HG02759 (cell line): Measurements from ENCODE around the gene HERPUD1.
"Not testable (repeated sequence)": the region's sequence is repeated elsewhere in the genome, so short reads cannot be mapped to it uniquely, and the experiment has no call there.

Experiments used
- ATAC-seq: cut with Tn5 transposase; IDR thresholded peaks from one replicate; pipeline ENCODE4 v1.9.1; 2021; ENCODE audit warnings: mild to moderate bottlenecking, moderate library complexity; ENCODE audit not compliant: unreplicated experiment

The HERPUD1 gene

DNA sequence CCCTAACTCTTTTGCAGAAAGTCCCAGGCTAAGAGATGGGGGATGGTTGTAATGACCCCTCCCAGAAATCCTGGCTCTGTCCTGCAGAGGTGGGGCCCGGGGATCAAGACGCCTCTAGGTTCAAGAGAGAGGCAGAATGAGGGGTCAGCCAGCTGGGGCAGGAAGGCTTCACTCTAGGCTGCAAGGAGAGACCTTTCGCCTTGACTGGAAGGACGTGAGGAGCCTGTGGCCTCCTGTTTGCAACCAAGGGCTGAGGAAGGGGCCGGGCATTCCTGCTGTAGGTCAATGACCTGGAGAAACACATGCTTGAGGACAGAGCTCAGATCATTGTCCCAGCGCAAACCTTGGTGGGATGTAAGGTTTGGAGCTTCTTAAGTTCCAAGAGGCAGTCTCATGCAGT, 21.1 kb downstream of the HERPUD1 start:
- no peak for ATAC-seq

DNA sequence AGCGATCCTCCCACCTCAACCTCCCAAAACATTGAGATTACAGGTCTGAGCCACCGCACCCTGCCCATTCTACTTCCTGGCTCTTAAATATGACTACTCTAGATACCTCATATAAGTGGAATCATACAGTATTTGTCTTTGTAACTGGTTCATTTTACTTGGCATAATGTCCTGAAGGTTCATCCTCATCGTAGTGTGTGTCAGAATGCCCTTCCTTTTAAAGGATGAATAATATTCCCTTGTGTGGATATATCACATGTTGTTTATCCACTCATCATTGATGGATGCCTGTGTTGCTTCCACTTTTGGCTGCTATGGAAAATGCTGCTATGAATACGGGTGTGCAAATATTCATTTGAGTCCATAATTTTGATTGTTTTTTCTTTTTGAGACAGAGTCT, 24.1 kb downstream of the HERPUD1 start:
- no peak for ATAC-seq

DNA sequence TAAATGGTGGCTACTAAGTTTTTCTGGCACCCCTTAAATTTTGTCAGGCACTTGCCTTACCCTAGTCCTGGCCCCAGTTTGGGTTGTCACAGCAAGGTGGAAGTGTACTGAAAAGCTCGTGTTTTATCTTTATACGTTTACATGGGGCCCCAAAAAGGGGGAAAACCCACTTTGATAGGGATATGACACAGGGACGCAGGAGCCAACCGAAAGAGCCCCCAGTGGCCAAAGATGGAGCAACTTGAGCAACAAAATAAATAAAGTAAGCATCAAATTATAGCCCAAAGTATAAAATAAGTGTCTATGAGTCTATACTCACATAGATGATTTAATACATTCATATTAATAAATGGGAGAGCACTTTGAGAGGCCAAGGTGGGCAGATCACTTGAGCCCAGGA, 24.8 kb downstream of the HERPUD1 start:
- ATAC-seq, result no peak

DNA sequence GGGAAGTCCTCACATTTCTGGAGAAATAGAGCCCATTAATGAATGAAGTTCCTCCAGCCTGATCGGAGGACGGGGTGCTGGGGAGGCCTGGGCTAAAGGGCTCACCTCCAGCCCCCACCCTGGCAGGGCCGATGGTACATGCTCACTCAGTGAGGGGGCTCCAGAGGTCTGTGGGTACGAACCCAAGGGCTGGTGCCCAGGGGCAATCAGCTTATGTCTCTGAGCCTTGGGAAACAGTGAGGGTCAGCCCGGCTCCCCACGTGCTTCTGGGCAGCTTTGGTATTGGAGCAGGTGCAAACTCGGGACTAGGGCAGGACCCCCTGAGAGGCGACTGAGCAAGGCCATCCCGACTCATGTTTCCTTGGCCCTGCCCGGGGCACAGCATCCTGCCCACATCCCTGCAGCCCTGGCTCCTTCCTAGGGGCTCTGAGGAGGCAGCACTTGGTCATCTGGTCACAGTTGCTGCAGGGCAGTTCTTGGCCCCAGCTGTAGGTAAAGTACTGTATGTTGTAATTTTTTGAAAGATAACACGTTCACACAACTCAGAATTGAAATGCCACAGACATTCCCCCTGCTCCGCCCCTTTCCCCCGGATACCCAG, 28.8 kb downstream of the HERPUD1 start:
- no peak for ATAC-seq

DNA sequence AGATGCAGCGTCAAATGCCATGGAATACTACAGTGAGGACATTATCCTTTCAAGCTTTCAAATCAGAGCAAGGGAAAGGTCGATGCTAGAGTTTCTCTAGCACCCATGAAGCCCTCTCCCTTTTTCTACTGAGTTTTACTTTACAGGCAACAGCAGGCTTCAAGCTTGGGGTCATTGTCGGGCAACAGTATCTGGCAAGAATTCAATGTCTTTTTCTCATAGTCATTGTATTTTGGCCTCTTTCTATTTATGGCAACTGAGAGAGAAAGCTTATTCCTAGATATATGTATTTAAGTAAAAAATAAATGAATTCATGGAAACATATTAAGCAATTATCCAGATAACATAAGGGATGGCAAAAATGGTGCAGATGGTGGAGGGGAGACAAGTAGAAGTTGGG, 29.4 kb downstream of the HERPUD1 start:
- ATAC-seq, result no peak

DNA sequence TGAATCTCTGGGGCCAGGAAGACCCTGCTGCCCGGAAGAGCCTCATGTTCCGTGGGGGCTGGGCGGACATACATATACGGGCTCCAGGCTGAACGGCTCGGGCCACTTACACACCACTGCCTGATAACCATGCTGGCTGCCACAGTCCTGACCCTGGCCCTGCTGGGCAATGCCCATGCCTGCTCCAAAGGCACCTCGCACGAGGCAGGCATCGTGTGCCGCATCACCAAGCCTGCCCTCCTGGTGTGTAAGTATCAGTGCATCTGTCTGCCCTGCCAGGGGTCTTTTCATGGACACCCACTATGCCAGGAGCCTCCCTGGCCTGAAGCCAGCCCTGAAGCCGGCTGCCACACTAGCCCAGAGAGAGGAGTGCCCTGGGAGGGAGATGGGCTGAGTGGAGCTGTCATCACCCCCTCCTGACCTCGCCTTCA, 29.9 kb downstream of the HERPUD1 start, which contains the start of gene CETP:
Gene CETP (plus strand): TSS at position 100 of the 431 bp plus-strand sequence. CDS start 30 bp downstream, at position 130.
- no peak for ATAC-seq

DNA sequence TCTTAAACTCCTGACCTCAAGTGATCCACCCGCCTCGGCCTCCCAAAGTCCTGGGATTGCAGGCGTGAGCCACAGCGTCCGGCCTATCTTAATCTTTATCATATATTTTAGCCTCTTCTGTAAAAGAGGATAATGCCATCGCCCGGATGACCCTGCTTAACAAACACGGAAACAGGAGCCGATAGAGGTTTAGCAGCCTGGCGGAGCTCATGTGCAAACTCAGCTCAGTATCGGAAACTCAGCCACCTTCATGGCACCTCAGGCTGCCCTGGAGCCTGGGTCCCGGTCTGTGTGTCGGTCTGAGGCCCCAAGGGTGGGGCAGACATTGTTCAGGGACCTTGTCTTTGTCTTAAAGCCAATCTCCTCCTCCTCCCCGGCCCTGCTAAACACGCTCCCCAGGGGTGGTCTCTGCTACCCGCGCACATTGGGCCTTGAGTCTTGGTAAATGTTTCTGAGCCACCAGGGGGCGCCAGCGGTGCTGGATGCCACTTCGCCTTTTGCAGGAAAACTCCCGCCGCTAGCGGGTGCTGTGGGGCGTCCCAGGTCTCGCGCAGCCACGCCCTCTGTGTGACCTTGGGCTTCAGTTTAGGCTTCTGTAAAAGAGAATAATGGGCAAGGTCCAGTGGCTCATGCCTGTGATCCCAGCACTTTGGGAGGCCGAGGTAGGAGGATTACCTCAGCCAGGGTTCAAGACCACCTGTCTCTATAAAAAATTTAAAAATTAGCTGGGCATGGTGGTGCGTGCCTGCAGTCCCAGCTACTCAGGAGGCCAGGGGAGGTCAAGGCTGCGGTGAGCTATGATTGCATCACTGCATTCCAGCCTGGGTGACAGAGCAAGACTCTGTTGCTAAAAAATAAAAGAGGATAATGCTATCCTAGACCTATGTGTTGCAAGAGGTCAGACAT, 32.6 kb downstream of the HERPUD1 start:
- peak; percentile 80 for ATAC-seq

DNA sequence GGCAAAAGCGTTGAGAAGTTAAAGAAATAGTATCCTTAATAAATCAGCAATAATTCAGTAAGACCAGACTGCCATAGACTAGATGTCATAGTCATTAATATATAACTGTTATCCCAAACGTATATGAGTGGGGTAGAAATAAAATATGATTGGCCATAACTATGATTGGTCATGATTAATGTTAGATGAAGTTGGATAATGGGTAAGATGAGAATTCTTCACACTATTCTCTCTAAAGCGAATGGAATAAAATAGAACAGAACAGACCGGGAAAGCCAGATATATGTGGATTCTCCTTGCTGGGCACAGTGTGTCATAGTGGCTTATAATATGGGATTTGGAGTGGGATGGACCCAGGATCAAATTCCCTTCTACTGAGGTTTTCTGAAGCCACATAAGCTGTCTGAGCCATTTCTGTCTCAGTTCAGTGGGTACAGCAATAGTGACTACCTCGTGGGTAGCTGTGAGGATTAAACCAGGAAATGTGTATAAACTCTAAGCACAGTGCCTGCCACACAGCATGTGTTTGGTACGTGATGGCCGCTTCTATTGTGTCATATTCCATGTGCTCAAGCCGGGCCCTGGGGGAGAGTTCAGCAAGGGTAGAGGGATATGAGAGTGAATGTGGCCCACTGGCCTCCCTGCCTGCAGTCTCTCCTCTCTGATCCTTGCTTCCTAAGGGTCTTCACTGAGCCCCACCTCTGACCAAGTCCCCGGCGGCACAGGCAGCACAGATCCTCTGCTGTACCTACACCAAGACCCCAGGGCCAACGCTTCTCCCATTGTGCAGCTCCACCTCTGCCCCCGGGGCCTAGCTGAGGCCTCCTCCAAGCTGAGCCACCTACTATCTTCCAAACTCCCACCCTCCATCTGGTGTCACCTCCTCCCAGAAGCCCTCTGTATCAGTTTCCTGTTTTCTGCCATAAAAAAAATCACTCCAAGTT, 33.5 kb downstream of the HERPUD1 start:
- no peak for ATAC-seq

DNA sequence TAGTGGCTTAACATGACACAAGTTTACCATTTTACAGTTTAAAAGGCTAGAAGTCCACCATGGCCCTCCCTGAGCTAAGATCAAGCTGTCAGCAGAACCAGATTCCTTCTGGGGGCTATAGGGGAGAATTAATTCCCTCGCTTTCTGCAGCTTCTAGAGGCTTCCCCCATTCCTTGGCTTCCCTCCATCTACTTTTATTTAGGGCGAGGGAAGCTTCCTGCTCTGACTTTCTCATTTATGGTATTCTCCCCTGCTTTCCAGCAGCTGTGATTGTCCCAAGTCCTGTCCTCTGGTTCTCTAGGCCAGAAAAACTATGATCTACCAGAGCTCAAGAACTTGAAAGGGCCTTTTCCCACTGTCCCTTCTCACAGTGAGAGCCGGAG, 34.1 kb downstream of the HERPUD1 start:
- no peak for ATAC-seq

DNA sequence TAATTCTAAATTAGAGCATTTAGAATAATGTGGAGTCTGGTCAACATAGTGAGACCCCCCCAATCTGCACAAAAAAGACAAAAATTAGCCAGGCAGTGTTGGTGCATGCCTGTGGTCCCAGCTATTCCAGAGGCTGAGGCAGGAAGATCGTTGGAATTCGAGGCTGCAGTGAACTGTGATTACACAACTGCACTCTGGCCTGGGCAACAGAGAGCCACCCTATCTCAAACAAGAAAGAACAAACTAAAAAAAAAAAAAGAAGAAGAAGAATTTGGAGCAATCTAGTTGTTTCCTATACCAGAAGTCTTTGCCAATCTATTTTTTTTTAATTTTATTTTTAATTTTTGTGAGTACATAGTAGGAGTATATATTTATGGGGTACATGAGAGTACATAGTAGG, 35.8 kb downstream of the HERPUD1 start:
- ATAC-seq, result no peak

DNA sequence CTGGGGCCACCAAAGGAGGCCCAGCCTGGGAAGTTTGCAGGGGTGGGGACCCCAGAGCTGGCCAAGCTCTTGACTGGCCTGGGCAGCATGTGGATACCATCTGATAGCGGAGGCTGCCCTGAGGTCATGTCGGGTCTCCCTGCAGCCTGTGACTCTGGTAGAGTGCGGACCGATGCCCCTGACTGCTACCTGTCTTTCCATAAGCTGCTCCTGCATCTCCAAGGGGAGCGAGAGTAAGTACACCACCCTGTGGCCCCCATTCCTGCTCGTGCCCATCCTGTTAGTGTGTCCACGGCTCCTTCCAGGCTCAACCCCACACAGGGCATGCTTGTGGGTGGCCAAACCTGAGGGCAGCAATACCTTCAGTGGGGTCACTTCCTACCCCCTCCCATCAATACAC, 37.8 kb downstream of the HERPUD1 start:
- ATAC-seq, result no peak

DNA sequence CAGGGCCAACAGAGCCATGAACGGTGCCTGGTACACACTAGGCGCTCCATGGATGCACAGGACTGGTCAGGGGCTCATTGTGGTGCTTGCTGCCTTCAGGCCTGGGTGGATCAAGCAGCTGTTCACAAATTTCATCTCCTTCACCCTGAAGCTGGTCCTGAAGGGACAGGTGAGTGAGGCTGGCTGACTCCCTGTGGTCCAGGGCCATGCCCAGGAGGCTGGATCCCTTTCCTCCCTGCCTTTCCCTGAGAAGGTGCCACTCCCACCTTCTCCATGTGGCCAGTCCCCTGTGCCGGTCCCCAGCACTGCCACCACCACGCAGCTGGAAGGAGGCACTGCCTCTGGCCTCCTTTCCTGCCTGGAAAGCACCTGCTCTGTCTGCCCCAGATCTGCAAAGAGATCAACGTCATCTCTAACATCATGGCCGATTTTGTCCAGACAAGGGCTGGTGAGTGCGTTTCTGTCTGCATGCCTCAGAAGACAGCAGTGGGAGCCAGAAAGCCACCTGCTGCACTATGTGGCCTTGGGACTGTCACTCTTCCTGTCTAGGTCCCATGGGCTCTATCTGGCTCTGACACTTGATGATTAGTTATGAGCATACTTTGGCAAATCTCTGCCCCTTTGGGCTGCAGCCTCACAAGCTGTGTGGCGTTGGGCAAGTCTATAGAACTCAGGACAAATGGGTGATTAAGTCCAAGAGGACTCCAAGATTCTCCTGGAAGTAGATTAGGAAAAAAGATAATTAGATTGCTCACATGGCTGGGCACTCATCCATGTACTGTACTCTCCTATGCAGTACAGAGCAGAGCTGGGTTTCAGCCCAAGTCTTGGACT, 39.2 kb downstream of the HERPUD1 start:
- peak; percentile 90 for ATAC-seq

DNA sequence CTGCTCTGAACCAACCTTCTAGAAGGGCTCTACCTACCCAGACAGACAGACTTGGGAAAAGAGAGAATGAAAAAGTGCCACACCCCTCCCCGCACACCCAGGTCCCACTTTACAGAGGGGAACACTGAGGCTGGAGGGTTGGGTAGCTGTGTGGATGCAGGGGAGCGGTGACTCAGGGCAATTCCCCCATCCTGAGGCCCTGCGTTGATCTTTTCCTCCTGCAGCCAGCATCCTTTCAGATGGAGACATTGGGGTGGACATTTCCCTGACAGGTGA, 39.8 kb downstream of the HERPUD1 start:
- ATAC-seq, result no peak

DNA sequence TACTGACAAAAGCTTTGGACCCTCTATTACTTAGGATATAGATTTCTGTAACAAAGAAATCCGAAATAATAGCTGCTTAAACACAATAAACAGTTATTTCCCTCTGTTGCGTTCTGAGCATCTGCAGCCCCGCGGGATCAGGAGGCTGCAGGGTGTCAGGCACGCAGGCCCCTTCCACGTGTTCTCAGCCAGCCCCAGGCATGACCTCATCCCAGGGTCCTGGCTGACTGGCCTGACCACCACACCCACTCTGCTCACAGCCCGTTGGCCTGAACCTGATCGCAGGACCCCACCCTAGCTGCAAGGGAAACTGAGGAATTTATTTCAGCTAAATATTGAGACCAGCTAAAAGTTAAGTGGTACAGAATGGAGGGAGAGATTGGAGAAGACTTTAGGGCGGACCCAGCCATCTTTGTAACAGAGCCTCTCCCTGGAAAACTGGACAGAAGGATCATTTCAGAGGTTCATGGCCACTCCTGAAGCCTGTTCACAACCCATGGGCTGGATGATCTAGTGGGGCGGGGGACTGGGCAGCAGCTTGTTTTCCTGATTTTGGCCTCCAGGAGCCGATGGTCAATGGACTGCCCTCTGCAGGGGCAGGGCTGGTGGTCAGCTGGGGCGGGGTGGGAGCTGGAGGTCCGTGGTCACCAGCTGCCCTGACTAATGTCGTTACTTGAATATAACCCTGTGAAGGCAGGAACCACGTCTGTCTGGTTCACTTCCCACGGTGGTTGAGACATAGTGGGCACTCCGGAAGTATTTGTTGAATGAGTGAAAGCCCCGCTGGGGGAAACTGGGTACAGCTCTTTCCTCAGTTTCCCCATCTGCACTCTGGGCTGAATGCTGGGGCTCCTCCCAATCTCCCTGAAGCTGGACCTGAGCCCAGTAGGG, 40.7 kb downstream of the HERPUD1 start:
- no peak for ATAC-seq

DNA sequence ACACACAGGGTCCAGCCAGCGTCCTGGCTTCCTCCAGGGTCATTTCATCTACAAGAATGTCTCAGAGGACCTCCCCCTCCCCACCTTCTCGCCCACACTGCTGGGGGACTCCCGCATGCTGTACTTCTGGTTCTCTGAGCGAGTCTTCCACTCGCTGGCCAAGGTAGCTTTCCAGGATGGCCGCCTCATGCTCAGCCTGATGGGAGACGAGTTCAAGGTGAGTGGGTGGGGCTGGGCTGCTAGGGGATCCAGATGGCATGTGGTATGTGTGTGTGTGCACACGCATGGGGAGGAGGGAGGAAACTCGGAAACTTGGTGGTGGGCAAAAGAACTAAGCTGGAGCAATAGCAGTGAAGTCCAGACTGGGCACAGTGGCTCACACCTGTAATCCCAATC, 41.4 kb downstream of the HERPUD1 start:
- no peak for ATAC-seq

DNA sequence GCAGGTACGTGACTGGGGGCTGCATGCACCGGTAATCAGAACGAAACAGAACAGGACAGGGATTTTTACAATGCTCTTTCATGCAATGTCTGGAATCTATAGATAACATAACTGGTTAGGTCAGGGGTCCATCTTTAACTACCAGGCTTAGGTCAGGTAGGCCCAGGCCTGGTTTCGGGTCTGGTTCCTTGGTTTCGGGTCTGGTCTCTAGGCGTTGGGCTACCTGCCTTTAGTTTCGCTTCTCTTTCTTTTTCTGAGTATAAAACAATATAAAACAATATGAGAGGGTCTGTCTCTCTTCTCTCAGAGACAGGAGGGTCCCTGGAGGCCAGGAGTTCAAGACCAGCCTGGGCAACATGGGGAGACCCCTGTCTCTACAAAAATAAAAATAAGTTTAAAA, 42.0 kb downstream of the HERPUD1 start:
- not testable (repeated sequence) for ATAC-seq

DNA sequence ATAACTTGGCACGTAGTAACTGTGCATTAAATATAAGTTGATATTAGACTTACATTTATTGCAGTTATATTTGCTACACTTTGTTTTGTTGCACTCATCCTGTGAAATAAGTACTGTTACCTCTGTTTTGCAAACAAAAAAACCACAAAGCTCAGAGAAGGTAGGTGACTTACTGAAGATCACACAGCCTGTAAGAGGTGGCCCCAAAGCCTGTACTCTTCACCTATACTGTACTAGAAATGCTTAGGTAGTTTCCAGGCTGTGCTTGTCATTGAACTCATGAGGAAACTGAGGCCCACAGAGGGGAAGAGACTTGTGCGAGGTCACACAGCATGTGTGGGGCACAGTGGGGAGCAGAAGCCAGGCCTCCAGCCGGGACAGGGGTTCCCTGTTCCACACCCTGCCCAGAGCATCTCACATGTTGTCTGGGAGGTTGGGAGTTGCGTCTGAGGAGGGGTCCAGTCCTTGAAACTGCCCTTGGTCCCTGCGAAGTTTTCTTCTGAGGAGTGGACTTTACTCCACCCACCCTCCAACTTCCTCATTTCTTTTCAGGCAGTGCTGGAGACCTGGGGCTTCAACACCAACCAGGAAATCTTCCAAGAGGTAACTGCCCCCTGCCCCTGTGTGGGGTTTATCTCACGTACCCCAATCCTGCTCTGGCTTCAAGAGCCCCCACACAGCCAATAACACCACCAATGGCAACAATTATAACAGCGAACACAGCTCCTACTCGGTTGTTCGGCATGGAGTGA, 42.8 kb downstream of the HERPUD1 start:
- ATAC-seq, result no peak

DNA sequence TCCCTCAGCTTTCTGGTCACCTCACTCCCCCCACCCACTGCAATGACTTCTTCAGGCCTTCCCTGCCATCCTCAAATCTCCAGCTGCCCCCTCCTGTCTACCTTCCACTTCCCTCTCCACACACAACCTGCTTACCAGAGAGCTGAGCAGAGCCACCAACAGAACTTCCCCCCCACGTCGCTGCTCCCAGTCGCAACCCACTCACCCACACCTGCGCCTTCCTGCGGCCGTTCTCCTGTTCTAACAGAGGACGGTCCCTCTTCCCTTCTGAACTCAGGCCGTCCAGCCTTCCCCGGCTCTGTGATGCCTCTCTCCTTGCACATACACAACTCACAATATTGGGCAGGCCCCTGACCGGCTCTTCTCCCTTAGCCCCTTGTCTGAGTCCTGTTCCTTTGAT, 43.8 kb downstream of the HERPUD1 start:
- ATAC-seq, result no peak

DNA sequence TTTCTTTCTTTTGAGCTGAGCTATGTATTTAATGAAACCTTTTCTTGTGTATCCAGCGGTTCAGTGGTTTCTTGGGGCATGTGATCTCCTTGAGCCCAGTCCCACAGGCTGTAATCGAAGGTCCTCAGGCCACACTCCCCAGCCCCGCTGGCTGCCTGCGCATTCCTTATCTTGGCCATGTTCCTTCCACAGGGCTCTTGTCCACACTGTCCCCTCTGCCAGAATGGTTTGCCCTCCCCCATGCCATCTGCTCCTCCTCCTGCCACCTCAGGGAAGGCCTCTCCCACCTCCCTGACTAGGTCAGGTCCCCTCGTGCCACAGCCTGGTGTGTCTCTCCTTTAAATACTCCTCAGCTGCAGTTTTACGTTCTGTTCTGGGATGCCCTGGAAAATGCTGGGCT, 45.3 kb downstream of the HERPUD1 start:
- no peak for ATAC-seq
